ENCODE data around the gene TCF4. TPM values are rescaled to one million over a fixed set of nuclear protein-coding genes. Genes with fewer than 3 reads are reported as not detected.

Gene TCF4
- total and polyA plus RNA-seq, 2 donors (not counting 3 experiments of a cell fraction or from before 2014, with no cell fraction given) = 183 to 390 TPM

DNA sequence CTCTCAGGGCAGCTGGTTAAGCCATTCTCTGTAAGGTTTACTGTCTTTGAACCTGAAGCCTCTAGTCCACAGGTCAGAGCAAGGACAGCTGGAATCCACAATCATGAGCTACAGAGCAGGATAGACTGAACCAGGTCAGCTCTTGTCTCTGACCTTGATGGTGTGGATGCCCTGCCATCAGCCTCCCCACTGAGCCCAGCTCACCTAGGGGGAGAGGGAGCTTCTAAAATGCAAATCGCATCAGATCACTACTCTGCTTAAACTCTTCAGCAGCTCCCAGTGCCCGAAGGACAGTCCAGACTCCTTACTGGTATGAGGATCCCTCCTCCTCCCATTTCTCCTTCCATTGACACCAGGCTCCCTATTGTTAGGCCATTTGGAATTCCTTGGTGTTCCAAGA lies 373.5 kb downstream of the TCF4 start:
- H3K27ac ChIP-seq (ENCODE audit: insufficient read depth, low read depth, low read length) = no peak overlapping the region
- no peaks in the 10 kb centered on the region for H3K4me1 ChIP-seq (ENCODE audit: control insufficient read depth, extremely low read depth, insufficient read depth, low read length)
- no peaks in the 10 kb centered on the region for H3K9me1 ChIP-seq (replicated peaks; ENCODE audit: control insufficient read depth, extremely low read depth, insufficient read depth, low read length)
- TF ChIP-seq JUN (IDR thresholded peaks at IDR 0.05; ENCODE audit: borderline replicate concordance, insufficient read depth, insufficient read length, low read depth) (no peak), MYC (IDR thresholded peaks at IDR 0.05; ENCODE audit: low read depth, low read length) (no peak), EZH2 (IDR thresholded peaks at IDR 0.05; ENCODE audit: borderline replicate concordance, low read depth, low read length, severe bottlenecking) (no peak), GATA2 (IDR thresholded peaks at IDR 0.05; ENCODE audit: insufficient read depth, insufficient read length, low read depth, low read length) (no peak), POLR2A (IDR thresholded peaks at IDR 0.05; ENCODE audit: low read depth, low read length) (no peak), POLR2AphosphoS5 (IDR thresholded peaks at IDR 0.05; ENCODE audit: insufficient read depth, low read depth, low read length) (no peak), FOS (IDR thresholded peaks at IDR 0.05; ENCODE audit: borderline replicate concordance, insufficient read depth, low read length) (no peak)
- TF ChIP-seq, protein P1, sequence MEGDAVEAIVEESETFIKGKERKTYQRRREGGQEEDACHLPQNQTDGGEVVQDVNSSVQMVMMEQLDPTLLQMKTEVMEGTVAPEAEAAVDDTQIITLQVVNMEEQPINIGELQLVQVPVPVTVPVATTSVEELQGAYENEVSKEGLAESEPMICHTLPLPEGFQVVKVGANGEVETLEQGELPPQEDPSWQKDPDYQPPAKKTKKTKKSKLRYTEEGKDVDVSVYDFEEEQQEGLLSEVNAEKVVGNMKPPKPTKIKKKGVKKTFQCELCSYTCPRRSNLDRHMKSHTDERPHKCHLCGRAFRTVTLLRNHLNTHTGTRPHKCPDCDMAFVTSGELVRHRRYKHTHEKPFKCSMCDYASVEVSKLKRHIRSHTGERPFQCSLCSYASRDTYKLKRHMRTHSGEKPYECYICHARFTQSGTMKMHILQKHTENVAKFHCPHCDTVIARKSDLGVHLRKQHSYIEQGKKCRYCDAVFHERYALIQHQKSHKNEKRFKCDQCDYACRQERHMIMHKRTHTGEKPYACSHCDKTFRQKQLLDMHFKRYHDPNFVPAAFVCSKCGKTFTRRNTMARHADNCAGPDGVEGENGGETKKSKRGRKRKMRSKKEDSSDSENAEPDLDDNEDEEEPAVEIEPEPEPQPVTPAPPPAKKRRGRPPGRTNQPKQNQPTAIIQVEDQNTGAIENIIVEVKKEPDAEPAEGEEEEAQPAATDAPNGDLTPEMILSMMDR (IDR thresholded peaks at IDR 0.05; ENCODE audit: extremely low read depth in 1 of 2, insufficient read depth in 1 of 2, low read depth in 1 of 2, low read length in 2 of 2) = no peak
- TF ChIP-seq, protein P2, sequence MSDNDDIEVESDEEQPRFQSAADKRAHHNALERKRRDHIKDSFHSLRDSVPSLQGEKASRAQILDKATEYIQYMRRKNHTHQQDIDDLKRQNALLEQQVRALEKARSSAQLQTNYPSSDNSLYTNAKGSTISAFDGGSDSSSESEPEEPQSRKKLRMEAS (IDR thresholded peaks at IDR 0.05; ENCODE audit: insufficient read depth, insufficient read length) = no peak
- no peaks in the 10 kb centered on the region for H4K20me1 ChIP-seq (replicated peaks; ENCODE audit: control insufficient read depth, extremely low read depth, insufficient read depth, low read length)
- H3K9ac ChIP-seq (replicated peaks; ENCODE audit: extremely low read depth, insufficient read depth, low read length) = no peak overlapping the region
- no peaks in the 10 kb centered on the region for H3K79me2 ChIP-seq (ENCODE audit: control insufficient read depth, insufficient read depth, low read length)
- FAIRE-seq = no peak
- ChIA-PET CTCF (interaction anchor here (1.1 to 1.4 kb wide), 2 partner anchors 11 to 20 kb away, joined by 3 to 9 read pairs; no protein-coding TSS in a partner anchor), POLR2A (no interaction called here)
- dilution Hi-C loops (cut with MboI; ENCODE audit: extremely low pct_ligation_motif_present, low sequenced_read_pairs) (no loop called here), intact Hi-C loops (cut with micrococcal nuclease) (no loop called here)
- H3K9me3 ChIP-seq (replicated peaks; ENCODE audit: control insufficient read depth, insufficient read depth, low read length) = no peaks in the 10 kb centered on the region
- H3K36me3 ChIP-seq (ENCODE audit: control insufficient read depth in 2 of 2, extremely low read depth in 1 of 2, insufficient read depth in 2 of 2, low read length in 2 of 2) = no peaks in the 10 kb centered on the region
- H2AFZ ChIP-seq (ENCODE audit: low read depth, low read length) = no peak overlapping the region
- no TSS peak for BruUV-seq (replicated peaks)
- no peak overlapping the region for H3K4me3 ChIP-seq (replicated peaks in 1 of 3; ENCODE audit: insufficient read depth in 1 of 3, low read depth in 1 of 3, low read length in 3 of 3)
- H3K4me2 ChIP-seq (ENCODE audit: insufficient read depth, low read length) = no peak overlapping the region
- no peak for DNase-seq (ENCODE audit: low read depth, low spot score)
- peaks cover 12 to 13% of the 10 kb centered on the region in 2 experiments for H3K27me3 ChIP-seq (ENCODE audit: control insufficient read depth in 2 of 2, insufficient read depth in 2 of 2, low read length in 2 of 2)
